GM06990 (cell line): ENCODE data around the gene FAM174C.

ENCODE experiments used
- DNase-seq: peaks from one replicate; pipeline ENCODE4 v3.0.0-alpha.2; 2011; ENCODE audit not compliant: insufficient read length; ENCODE audit errors: extremely low read depth
- H3K27me3 ChIP-seq: replicated peaks from 2 replicates; pipeline ENCODE4 v1.6.0; 2011; ENCODE audit warnings: low read length; ENCODE audit not compliant: control insufficient read depth, insufficient read depth
- H3K36me3 ChIP-seq: 2 replicates; pipeline ENCODE4 v1.5.1; 2011; ENCODE audit warnings: low read length; ENCODE audit not compliant: control insufficient read depth, insufficient read depth
- H3K4me3 ChIP-seq: replicated peaks from 2 replicates; pipeline ENCODE4 v1.5.1; 2011; ENCODE audit warnings: low read depth, mild to moderate bottlenecking, control low read depth, low read length
- TF ChIP-seq, protein P1 (sequence below): IDR thresholded peaks from 2 replicates; pipeline ENCODE4 v1.5.1; 2011; ENCODE audit warnings: low read length, control low read depth, mild to moderate bottlenecking, inconsistent platforms; ENCODE audit not compliant: insufficient read depth, poor library complexity, severe bottlenecking

FAM174C gene

GRCh38 chr19:1229056-1229923 lies 46.0 kb upstream of the FAM174C start:
- Histone ChIP-seq H3K36me3 (peaks cover 5% of the 10 kb centered on the region), H3K4me3 (no peak overlapping the region), H3K27me3 (no peaks in the 10 kb centered on the region)
- DNase-seq, result no peak
- TF ChIP-seq, protein P1, sequence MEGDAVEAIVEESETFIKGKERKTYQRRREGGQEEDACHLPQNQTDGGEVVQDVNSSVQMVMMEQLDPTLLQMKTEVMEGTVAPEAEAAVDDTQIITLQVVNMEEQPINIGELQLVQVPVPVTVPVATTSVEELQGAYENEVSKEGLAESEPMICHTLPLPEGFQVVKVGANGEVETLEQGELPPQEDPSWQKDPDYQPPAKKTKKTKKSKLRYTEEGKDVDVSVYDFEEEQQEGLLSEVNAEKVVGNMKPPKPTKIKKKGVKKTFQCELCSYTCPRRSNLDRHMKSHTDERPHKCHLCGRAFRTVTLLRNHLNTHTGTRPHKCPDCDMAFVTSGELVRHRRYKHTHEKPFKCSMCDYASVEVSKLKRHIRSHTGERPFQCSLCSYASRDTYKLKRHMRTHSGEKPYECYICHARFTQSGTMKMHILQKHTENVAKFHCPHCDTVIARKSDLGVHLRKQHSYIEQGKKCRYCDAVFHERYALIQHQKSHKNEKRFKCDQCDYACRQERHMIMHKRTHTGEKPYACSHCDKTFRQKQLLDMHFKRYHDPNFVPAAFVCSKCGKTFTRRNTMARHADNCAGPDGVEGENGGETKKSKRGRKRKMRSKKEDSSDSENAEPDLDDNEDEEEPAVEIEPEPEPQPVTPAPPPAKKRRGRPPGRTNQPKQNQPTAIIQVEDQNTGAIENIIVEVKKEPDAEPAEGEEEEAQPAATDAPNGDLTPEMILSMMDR, result no peak

- peaks cover 2% of the 10 kb centered on the region for H3K36me3 ChIP-seq
- DNase-seq, result no peak
- no peak overlapping the region for H3K4me3 ChIP-seq
- TF ChIP-seq, protein P1, result no peak
- no peaks in the 10 kb centered on the region for H3K27me3 ChIP-seq
Observed at GRCh38 chr19:1229924-1230782, 45.2 kb upstream of the FAM174C start.

DNA sequence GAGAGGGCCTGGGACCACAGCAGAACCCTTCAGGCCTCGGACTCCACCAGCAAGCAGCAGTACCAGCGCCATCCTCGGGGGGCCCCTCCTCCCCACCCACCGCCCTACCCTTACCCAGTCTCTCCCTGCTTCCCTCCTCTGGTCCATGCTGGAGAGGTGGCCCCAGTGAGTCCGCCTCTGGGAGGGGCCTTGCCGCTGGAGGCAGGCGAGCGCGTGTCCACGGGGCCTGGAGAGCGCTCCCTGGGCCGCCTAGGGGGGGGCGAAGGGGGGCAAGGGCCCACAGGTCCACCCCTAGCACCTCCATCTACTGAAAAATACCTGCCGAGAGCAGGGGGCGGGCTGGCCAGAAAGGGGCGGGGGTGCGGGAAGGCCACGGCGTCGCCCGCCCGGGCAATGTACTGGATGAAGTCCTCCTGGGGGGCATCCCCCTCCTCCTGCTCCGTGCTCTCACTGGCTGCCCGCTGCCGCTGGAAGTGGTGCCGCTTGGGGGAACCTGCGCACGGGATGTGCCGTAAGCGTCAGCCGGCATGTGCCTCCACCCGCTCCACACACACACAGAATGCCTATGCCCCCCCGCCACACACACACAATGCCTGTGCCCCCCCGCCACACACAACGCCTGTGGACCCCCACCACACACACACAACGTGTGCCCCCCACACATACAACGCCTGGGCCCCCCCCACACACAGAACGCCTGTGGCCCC lies 44.4 kb upstream of the FAM174C start:
- Histone ChIP-seq H3K4me3 (no peak overlapping the region), H3K27me3 (no peaks in the 10 kb centered on the region), H3K36me3 (peaks cover 1% of the 10 kb centered on the region; the same call in 1 of the 2 replicates)
- TF ChIP-seq, protein P1, result no peak
- DNase-seq, result no peak

DNA sequence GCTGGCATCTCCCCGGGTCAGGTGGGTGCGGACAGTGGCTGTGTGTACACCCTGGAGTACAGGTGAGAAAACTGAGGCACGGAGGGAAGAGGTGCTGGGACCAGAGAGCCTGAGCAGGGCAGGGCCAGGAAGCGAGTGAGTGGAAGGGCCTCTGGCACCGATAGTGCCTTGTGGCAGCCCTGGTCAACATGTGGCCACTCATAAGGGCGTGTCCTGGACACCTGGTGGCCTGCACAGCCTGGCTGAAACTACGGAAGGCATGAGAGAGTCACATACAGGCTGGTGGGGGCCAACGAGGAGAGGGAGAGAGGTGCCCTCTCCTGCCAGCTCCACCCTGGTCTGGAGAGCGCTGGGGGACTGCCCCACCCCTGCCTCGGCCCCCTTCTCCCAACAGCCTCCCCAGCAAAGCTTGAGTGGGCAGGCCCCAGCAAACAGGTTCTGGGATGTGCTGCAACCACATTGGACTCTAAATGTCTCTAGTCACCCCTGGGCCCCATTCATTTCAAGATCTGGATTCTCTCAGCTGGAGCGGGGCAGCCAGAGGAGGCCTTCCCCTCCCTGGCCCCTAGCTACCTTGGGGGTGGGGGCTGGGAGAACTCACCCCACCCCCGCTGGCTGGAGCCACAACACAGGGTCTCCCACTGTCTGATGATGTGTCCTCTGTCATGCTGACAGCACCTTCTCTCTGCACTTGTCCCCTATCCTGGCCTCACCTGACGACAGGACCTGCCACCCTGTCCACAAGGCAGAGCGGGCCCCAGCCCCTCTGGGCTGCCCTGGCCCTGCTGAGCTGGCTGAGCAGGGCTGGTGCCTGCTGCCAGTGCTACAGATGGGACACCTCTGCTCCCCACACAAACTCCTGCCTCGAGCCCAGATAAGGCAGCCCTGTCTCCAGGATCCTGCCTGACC lies 43.3 kb upstream of the FAM174C start:
- no peak for DNase-seq
- H3K4me3 ChIP-seq, result no peak overlapping the region
- TF ChIP-seq, protein P1, result no peak
- no peaks in the 10 kb centered on the region; the same call in 1 of the 2 replicates for H3K36me3 ChIP-seq
- no peaks in the 10 kb centered on the region for H3K27me3 ChIP-seq

- no peak for DNase-seq
- H3K27me3 ChIP-seq, result no peaks in the 10 kb centered on the region
- TF ChIP-seq, protein P1, result no peak
- no peaks in the 10 kb centered on the region for H3K36me3 ChIP-seq
- H3K4me3 ChIP-seq, result no peak overlapping the region
Observed at GRCh38 chr19:1232652-1233072, 42.7 kb upstream of the FAM174C start.
